ENCODE measurements around the gene AVPI1.
"Not testable (repeated sequence)": the region's sequence is repeated elsewhere in the genome, so short reads cannot be mapped to it uniquely, and the experiment has no call there.

AVPI1 gene

GRCh38 chr10:97711640-97712572 is 24.9 kb upstream of the AVPI1 start:
- DNase-seq (ENCODE audit: low spot score) = no peak

DNA sequence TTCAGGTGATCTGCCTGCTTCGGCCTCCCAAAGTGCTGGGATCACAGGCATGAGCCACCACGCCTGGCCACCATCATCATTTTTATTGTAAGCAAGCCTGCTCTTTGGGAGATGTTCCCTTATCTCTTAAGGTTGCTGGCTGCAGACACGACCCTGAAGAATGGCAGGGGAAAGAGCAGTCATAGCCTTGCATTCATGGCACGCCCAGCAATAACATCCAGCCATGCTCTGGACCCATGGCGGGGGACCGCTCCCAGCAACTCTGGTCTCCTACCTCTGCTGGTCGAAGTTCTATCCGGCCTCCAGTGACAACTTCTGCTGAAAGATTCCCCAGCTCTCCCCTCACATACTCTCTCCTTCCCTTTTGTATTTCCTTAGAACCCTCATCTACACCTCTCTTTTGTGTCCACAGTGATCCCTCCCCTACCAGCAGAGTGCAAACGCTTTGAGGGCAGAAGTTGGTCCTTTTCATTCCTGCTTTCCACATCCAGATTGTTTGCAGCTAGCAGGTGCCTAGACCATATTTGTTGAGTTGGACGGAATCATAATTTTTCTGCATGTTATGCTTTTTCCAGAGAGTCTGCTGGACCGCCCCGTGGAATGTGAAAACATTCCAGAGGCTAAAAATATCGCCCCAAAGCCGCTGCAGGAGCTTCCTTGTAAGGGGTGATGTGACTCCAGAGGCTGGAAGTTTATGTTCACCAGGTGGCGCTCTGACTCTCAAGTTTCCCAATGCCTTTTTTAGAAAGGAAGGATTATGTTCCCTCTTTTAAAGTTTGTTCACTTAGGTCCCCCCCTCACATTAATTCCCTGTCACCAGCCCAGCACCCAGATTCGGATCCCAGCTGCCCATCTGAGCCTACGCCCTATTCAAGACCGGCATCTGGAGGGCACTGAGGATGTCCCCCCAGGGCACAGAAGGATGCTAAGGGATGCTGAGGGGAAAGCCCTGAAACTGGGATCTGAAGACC is 22.2 kb upstream of the AVPI1 start:
- no peak for DNase-seq (ENCODE audit: low spot score)

DNA sequence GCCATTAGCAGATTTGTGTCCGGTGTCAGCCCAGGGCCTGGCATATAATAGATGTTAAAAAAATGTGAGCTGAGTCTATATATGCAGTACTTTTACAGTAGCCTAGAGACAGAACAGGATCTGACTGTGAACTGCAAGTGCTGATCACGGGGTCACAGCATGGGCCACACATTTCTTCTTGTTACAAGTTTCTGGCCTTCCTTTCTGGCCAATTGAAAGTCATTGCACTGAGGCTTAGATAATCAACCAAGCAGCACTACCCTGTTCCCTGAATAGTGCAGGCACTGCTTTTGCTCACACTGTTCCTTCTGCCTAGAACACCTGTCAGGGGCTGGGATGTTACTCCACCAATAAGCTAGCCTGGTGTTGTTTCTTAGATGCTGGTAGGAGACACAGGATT is 21.1 kb upstream of the AVPI1 start:
- DNase-seq (ENCODE audit: low spot score) = no peak

- no peak for DNase-seq (ENCODE audit: low spot score)
Observed at GRCh38 chr10:97707134-97707861, 20.3 kb upstream of the AVPI1 start.

GRCh38 chr10:97705006-97705670 is 18.1 kb upstream of the AVPI1 start:
- DNase-seq (ENCODE audit: low spot score) = no peak

DNA sequence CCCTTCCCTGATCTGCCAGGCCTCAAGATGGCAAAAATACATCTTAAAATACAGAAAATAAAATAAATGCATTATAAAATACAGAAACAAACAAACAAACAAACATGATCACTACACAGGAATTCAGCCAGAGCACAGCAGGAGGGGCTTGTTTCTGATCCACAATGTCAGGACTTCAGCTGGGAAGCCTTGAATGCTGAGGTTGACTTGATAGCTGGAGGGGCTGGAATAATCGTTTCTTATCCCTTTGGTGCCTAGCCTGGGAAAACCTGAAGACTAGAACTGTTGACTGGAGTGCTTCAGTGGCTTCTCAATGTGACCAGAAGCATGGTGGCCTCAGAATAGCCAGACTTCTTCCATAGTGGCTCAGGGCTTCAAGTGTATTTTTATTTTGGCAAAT is 17.3 kb upstream of the AVPI1 start:
- no peak for DNase-seq (ENCODE audit: low spot score)

- no peak for DNase-seq (ENCODE audit: low spot score)
Observed at GRCh38 chr10:97703398-97704067, 16.5 kb upstream of the AVPI1 start.

DNA sequence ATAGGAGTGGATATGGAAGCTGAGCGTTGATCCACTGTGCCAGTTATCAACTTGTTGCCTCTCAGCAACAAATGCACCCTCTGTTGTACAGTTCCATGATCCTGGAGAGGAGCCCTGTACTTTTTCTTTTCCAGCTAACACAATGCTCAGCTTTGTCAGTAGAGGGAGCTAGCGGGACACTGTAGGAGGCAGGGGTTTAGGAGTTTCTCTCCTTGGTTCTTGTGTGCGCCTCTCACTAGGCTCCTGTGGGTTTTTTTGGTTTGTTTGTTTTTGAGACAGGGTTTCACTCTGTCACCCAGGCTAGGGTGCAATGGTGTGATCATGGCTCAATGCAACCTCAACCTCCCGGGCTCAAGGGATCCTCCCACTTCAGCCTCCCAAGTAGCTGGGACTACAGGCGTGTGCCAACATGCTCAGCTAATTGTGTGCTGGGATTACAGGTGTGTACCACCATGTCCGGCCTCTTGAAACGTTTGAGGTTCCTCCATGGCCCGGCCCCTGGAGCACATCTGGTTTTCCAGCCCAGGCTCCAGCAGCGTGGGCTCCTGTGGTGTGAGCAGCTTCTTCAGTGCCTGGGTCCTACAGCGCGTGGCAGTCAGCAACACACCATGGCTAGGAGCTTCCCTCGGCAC is 14.5 kb upstream of the AVPI1 start:
- peak; percentile 76 for DNase-seq (ENCODE audit: low spot score)

GRCh38 chr10:97698072-97698655 is 11.1 kb upstream of the AVPI1 start:
- DNase-seq (ENCODE audit: low spot score) = not testable (repeated sequence)

- no peak for DNase-seq (ENCODE audit: low spot score)
Observed at GRCh38 chr10:97690133-97690532, 3.1 kb upstream of the AVPI1 start.

GRCh38 chr10:97689559-97690020 is 2.5 kb upstream of the AVPI1 start:
- DNase-seq (ENCODE audit: low spot score) = no peak

- DNase-seq (ENCODE audit: low spot score) = no peak
Observed at GRCh38 chr10:97687785-97688781, 1.0 kb upstream of the AVPI1 start.

DNA sequence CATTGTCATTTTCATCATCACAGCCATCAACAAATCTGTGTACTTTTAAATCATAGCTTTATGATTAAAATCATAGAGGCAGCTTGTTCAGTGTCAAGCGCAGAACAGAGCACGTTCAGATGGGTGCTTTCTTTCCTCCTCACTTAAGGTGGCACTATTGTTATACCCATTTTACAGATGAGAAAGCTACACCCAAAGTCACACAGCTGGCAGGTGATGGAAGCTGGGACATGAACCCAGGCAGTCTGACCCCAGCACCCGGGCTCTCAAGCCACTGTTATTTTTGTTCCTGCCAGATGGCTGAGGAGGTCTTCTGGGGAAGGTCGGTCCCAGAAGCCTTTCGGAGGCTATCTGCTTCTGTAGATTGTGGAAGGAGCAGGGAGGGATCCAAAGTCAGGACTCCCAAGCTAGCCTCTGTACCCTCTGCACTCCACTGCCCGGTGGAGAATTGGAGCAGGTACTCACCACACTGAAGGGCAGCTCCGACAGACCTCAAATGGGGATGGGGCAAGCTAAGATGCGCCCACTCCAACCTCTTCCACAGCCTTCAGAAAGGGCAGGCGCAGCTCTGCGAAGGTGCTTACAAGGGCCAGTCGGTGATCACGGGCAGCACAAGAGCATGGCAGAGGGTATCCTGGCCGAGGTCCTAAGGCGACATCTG is 610 bp downstream of the AVPI1 start:
- no peak for DNase-seq (ENCODE audit: low spot score)

DNA sequence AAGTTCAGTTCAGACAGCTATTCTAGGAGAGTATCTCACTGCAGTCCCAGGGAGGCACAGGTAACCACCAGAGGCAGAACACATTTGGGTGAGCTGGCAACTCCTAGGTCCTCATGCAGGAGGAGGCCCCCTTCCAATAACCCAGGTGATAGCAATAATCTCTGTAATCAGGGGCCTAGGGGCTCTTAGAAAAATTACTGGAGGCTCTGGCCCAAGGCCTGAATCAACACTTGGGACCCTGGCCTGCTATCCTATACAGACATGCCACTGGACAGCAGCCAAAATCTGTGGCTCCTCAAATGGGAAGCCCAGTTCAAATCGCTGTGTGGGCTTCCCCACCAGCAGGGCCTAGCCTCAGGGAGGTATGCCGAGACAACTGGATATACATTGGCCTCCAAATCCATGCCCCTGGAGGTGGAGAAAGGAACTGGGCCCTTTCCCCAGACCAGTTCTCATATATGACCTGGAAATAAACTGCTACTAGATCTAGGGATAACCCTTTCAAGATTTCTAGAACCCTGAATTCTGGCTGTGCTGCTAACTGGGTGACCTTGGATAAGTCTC is 1.6 kb downstream of the AVPI1 start:
- DNase-seq (ENCODE audit: low spot score) = no peak

DNA sequence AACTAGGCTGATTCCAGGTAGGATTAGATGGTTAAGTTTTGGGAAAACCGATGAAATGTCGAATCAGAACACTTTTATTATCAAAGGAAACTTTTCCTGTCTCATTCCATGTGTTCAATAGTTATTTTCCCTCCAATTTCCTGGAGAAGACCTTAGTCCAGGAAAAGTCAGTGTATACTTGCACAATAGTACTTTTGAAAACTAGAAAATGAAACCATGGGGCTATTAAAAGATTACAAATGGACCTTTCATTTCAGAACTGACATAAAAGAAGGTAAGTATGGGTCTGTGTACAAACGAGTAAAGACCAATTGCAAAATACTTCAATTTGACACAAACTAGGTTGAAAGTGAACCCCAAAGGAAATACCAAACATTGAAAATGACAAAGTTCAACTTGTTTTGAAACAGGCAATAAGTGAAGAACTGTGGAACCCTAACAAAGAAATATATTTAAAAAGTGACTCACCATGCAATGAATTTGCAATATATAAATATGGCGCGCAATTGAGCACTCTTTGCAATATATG is 2.1 kb downstream of the AVPI1 start:
- no peak for DNase-seq (ENCODE audit: low spot score)

DNA sequence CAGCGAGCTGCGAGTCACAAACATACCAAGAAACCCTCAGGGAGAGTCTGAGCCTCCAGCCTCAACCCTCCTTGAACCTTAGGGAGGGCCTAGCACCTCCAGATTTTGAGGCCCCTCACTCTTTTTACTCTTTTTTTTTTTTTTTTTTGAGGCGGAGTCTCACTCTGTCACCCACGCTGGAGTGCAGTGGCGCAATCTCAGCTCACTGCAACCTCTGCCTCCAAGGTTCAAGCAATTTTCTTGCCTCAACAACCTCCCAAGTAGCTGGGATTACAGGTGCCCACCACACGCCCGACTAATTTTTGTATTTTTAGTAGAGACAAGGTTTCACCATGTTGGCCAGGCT is 2.7 kb downstream of the AVPI1 start:
- DNase-seq (ENCODE audit: low spot score) = not testable (repeated sequence)

GRCh38 chr10:97683556-97684367 is 3.3 kb downstream of the AVPI1 start:
- DNase-seq (ENCODE audit: low spot score) = no peak
